Right lobe of liver (tissue), 6 donors: ENCODE data around the gene CNOT6. TPM values are rescaled to one million over a fixed set of nuclear protein-coding genes. Genes with fewer than 3 reads are reported as not detected.

ENCODE experiments used
- ATAC-seq, 4 donors: fragments of 200-7000 bp; cut with Tn5 transposase; one replicate each; pipeline ENCODE4 v1.9.1; 2020; ENCODE audit warnings: mild to moderate bottlenecking in 4 of 4, moderate library complexity in 4 of 4
- DNase-seq, 3 donors: peaks; one replicate each; pipeline ENCODE4 v3.0.0-alpha.2; 2020
- H3K27ac ChIP-seq, 3 donors: fragments of 200-600 bp; one replicate each; pipeline ENCODE4 v1.8.0; 2022
- H3K27me3 ChIP-seq, 2 donors: fragments of 200-600 bp; one replicate each; pipeline ENCODE4 v1.8.0; 2022
- H3K36me3 ChIP-seq, 4 donors: fragments of 200-600 bp; sonication (generic) in 1 of 4; one replicate each; pipeline versions ENCODE4 v1.5.1 to v1.8.0; 2017 to 2022; ENCODE audit warnings: control low read depth in 1 of 4
- H3K4me1 ChIP-seq, 4 donors: fragments of 200-600 bp; sonication (generic) in 1 of 4; one replicate each; pipeline versions ENCODE4 v1.5.1 to v1.8.0; 2017 to 2022; ENCODE audit warnings: control low read depth in 1 of 4
- H3K4me3 ChIP-seq, 3 donors: fragments of 200-600 bp; one replicate each; pipeline ENCODE4 v1.8.0; 2022
- H3K9me3 ChIP-seq, 4 donors: fragments of 200-600 bp; sonication (generic) in 1 of 4; one replicate each; pipeline versions ENCODE4 v1.5.1 to v1.8.0; 2017 to 2022; ENCODE audit warnings: control low read depth in 1 of 4
- CTCF ChIP-seq, 4 donors: fragments of 200-600 bp in 3 of 4; fragments of 450-650 bp in 1 of 4; IDR thresholded peaks; one replicate each; pipeline versions ENCODE4 v1.5.1 to v1.8.0; 2016 to 2022; ENCODE audit warnings: antibody characterized with exemption in 4 of 4, mild to moderate bottlenecking in 2 of 4
- POLR2A ChIP-seq: fragments of 450-650 bp; IDR thresholded peaks from one replicate; pipeline ENCODE4 v1.6.1; 2017; ENCODE audit warnings: antibody characterized with exemption, mild to moderate bottlenecking
- WGBS: methylation state at CpG from one replicate; pipeline ENCODE4 v1.1.6; 2018; ENCODE audit warnings: low coverage, low lambda C conversion rate; ENCODE audit not compliant: insufficient coverage; ENCODE audit errors: missing lambda C conversion rate; 5-methylcytosine and 5-hydroxymethylcytosine counted together
- intact Hi-C, 2 donors: fragments of 100-400 bp; cut with DNase I; formaldehyde crosslinking; loops; one replicate each; pipeline versions ENCODE4 v1.11.2 to v1.14.1; 2022
- total RNA-seq, 6 experiments: library from RNA; depleted of rRNA in 2 of 6; stranded (reverse); fragments of >200 nt in 2 of 6; fragmentation: NEBNext Ultra II Directional in 3 of 6; extraction: Animal tissue kit (Norgen Biotek cat#: 25700) in 3 of 6; gene quantifications; one replicate each; pipeline versions ENCODE4 v1.1.0 to v1.2.4, GENCODE V29; 2016 to 2023
- donor health status: DM: no; HTN: yes; CAD: no.
- donor health status: DM: no; HTN: no; CAD: no.
- donor health status: DM: no; HTN: no; CAD: no.
- donor health status: DM: no; HTN: yes; CAD: no.
- donor health status: DM: no; HTN: yes; CAD: no.

CNOT6 gene
- total RNA-seq, 6 experiments from 2014 or later: 4.8 to 8.8 (median 5.3) TPM

GRCh38 chr5:180624587-180624986, 130.4 kb downstream of the CNOT6 start:
- Histone ChIP-seq H3K4me1 (no peaks in the 10 kb centered on the region), H3K9me3 (no peaks in the 10 kb centered on the region), H3K27ac (no peak overlapping the region), H3K4me3 (no peak overlapping the region), H3K27me3 (no peaks in the 10 kb centered on the region), H3K36me3 (no peaks in the 10 kb centered on the region)
- TF ChIP-seq CTCF (IDR thresholded peaks at IDR 0.05): no peak
- no peak for TF ChIP-seq POLR2A
- DNase-seq: no peak
- intact Hi-C loops: no loop called here
- ATAC-seq: no peak
- WGBS: no CpG with 5 or more reads among the region's 5 CpGs

GRCh38 chr5:180625125-180625790, 131.1 kb downstream of the CNOT6 start:
- Histone ChIP-seq H3K27me3 (no peaks in the 10 kb centered on the region), H3K36me3 (no peaks in the 10 kb centered on the region), H3K9me3 (no peaks in the 10 kb centered on the region), H3K4me1 (no peaks in the 10 kb centered on the region), H3K4me3 (no peak overlapping the region), H3K27ac (no peak overlapping the region)
- TF ChIP-seq POLR2A (no peak), CTCF (IDR thresholded peaks at IDR 0.05) (no peak)
- no CpG with 5 or more reads among the region's 10 CpGs for WGBS
- intact Hi-C loops: no loop called here
- ATAC-seq: no peak
- no peak for DNase-seq

GRCh38 chr5:180625791-180626660, 131.8 kb downstream of the CNOT6 start:
- DNase-seq: no peak

More at GRCh38 chr5:180625791-180626660, 131.8 kb downstream of the CNOT6 start:
- no peak overlapping the region for H3K4me3 ChIP-seq
- ATAC-seq: no peak
- H3K36me3 ChIP-seq: no peaks in the 10 kb centered on the region
- WGBS: no CpG with 5 or more reads among the region's 25 CpGs
- intact Hi-C loops: no loop called here
- H3K27ac ChIP-seq: no peak overlapping the region
- no peaks in the 10 kb centered on the region for H3K9me3 ChIP-seq
- no peak for TF ChIP-seq CTCF (IDR thresholded peaks at IDR 0.05)
- TF ChIP-seq POLR2A: no peak
- no peaks in the 10 kb centered on the region for H3K27me3 ChIP-seq
- no peaks in the 10 kb centered on the region for H3K4me1 ChIP-seq
